Keratinocyte (primary cell): ENCODE measurements around the gene TERB1. TPM values are rescaled to one million over a fixed set of nuclear protein-coding genes. Genes with fewer than 3 reads are reported as not detected.

Experiments
- DNase-seq: peaks from one replicate; pipeline ENCODE4 v3.0.0-alpha.2; 2011; ENCODE audit warnings: low read depth, missing footprints, low spot score
- FAIRE-seq: peaks from 2 replicates; lab custom pipeline; 2011; peaks lifted over from hg19 to GRCh38; lab: Jason Lieb, UNC
- H2AFZ ChIP-seq: 2 replicates; pipeline ENCODE4 v1.6.0; 2012; ENCODE audit warnings: low read length, control low read depth, inconsistent platforms; ENCODE audit not compliant: control insufficient read depth
- H3K27ac ChIP-seq: 2 replicates; pipeline ENCODE4 v1.5.1; 2011; ENCODE audit warnings: low read length; ENCODE audit not compliant: control insufficient read depth, insufficient read depth
- H3K27me3 ChIP-seq: 3 replicates; pipeline ENCODE4 v1.6.0; 2011; ENCODE audit warnings: low read length; ENCODE audit not compliant: control insufficient read depth, insufficient read depth; ENCODE audit errors: extremely low read depth
- H3K36me3 ChIP-seq, 2 experiments: 2 replicates in 1 of 2; 3 replicates in 1 of 2; pipeline ENCODE4 v1.5.1; 2011; ENCODE audit warnings: low read length in 2 of 2, mild to moderate bottlenecking in 1 of 2; ENCODE audit not compliant: control insufficient read depth in 2 of 2, insufficient read depth in 2 of 2; ENCODE audit errors: extremely low read depth in 1 of 2
- H3K4me1 ChIP-seq: 3 replicates; pipeline ENCODE4 v1.5.1; 2011; ENCODE audit warnings: low read length; ENCODE audit not compliant: control insufficient read depth, insufficient read depth; ENCODE audit errors: extremely low read depth
- H3K4me2 ChIP-seq: 3 replicates; pipeline ENCODE4 v1.6.0; 2011; ENCODE audit warnings: low read depth, low read length; ENCODE audit not compliant: control insufficient read depth, insufficient read depth; ENCODE audit errors: extremely low read depth
- H3K4me3 ChIP-seq, 3 experiments: fragments of 200-600 bp in 1 of 3; sonication (generic) in 1 of 3; 2 replicates in 2 of 3; 3 replicates in 1 of 3; pipeline ENCODE4 v1.5.1; 2011 to 2016; ENCODE audit warnings: low read length in 3 of 3, mild to moderate bottlenecking in 3 of 3, control low read depth in 2 of 3, inconsistent platforms in 1 of 3, low read depth in 1 of 3, mixed read lengths in 1 of 3, mixed run types in 1 of 3, moderate library complexity in 1 of 3; ENCODE audit not compliant: control insufficient read depth in 2 of 3, insufficient read depth in 2 of 3; ENCODE audit errors: extremely low read depth in 1 of 3
- H3K79me2 ChIP-seq: 2 replicates; pipeline ENCODE4 v1.6.0; 2012; ENCODE audit warnings: low read length; ENCODE audit not compliant: control insufficient read depth, insufficient read depth
- H3K9ac ChIP-seq: 3 replicates; pipeline ENCODE4 v1.6.0; 2011; ENCODE audit warnings: low read length; ENCODE audit not compliant: control insufficient read depth, insufficient read depth; ENCODE audit errors: extremely low read depth
- H3K9me1 ChIP-seq: 3 replicates; pipeline ENCODE4 v1.6.0; 2011; ENCODE audit warnings: low read length; ENCODE audit not compliant: control insufficient read depth, insufficient read depth; ENCODE audit errors: extremely low read depth
- H3K9me3 ChIP-seq: 2 replicates; pipeline ENCODE4 v1.5.1; 2012; ENCODE audit warnings: low read depth, low read length; ENCODE audit not compliant: control insufficient read depth
- H4K20me1 ChIP-seq: 3 replicates; pipeline ENCODE4 v1.6.0; 2011; ENCODE audit warnings: low read length; ENCODE audit not compliant: control insufficient read depth, insufficient read depth; ENCODE audit errors: extremely low read depth
- CTCF ChIP-seq, 3 experiments: IDR thresholded peaks in 1 of 3; conservative IDR thresholded peaks in 1 of 3; optimal IDR thresholded peaks in 1 of 3; 2 replicates in 2 of 3; 3 replicates in 1 of 3; pipeline versions ENCODE3 to v1.5.1; 2011; ENCODE audit warnings: low read length in 3 of 3, mild to moderate bottlenecking in 3 of 3, moderate library complexity in 2 of 3, control low read depth in 1 of 3, inconsistent platforms in 1 of 3; ENCODE audit not compliant: insufficient read depth in 2 of 3; ENCODE audit errors: extremely low read depth in 1 of 3
- EZH2 ChIP-seq: IDR thresholded peaks from one replicate; pipeline ENCODE4 v1.6.1; 2012; ENCODE audit warnings: inconsistent platforms, mild to moderate bottlenecking, low read length, moderate library complexity
- dilution Hi-C: fragments of 300-500 bp; cut with MboI; formaldehyde crosslinking; loops from one replicate; pipeline ENCODE4 v1.7.0; 2020; ENCODE audit warnings: low sequenced_read_pairs; ENCODE audit not compliant: extremely low pct_ligation_motif_present
- polyA plus RNA-seq, 5 experiments: library from polyadenylated mRNA; depleted of rRNA in 3 of 5; stranded (reverse) in 3 of 5; stranded (forward) in 1 of 5; unstranded in 1 of 5; fragments of >200 nt; gene quantifications; 1 replicate in 1 of 5; 2 replicates in 3 of 5; 3 replicates in 1 of 5; pipeline versions ENCODE4 v1.2.1 to v1.2.3, GENCODE V29; 2011 to 2012; ENCODE audit warnings: missing spikeins in 2 of 5, low read depth in 1 of 5, low replicate concordance in 1 of 5

The TERB1 gene
- polyA plus RNA-seq, 1 donor (not counting 4 experiments of a cell fraction or from before 2014, with no cell fraction given): 0.22 TPM

GRCh38 chr16:66809765-66810164 is 8.4 kb upstream of the TERB1 start:
- no peak overlapping the region for H3K27ac ChIP-seq
- no peaks in the 10 kb centered on the region for H4K20me1 ChIP-seq
- FAIRE-seq (no peak), DNase-seq (no peak)
- no peak overlapping the region for H3K4me3 ChIP-seq
- no peaks in the 10 kb centered on the region for H3K9me1 ChIP-seq
- H3K36me3 ChIP-seq: peaks cover 13 to 25% of the 10 kb centered on the region in 2 experiments
- TF ChIP-seq CTCF (optimal IDR thresholded peaks at IDR 0.05 in 1 of 3, IDR thresholded peaks at IDR 0.05 in 1 of 3, conservative IDR thresholded peaks at IDR 0.05 in 1 of 3; ENCODE audit: extremely low read depth in 1 of 3, insufficient read depth in 2 of 3, low read length in 3 of 3) (no peak), EZH2 (no peak)
- no peak overlapping the region for H3K4me2 ChIP-seq
- H3K9me3 ChIP-seq: no peaks in the 10 kb centered on the region
- H2AFZ ChIP-seq: no peak overlapping the region
- H3K79me2 ChIP-seq: no peaks in the 10 kb centered on the region
- peaks cover 11% of the 10 kb centered on the region for H3K4me1 ChIP-seq
- no peaks in the 10 kb centered on the region for H3K27me3 ChIP-seq
- dilution Hi-C loops: no loop called here
- H3K9ac ChIP-seq: no peak overlapping the region

- no peaks in the 10 kb centered on the region for H3K9me3 ChIP-seq
- H3K4me2 ChIP-seq: no peak overlapping the region
- H3K4me3 ChIP-seq: no peak overlapping the region
- no peak overlapping the region for H3K27ac ChIP-seq
- no peak overlapping the region for H3K9ac ChIP-seq
- no peak for FAIRE-seq
- H4K20me1 ChIP-seq: no peaks in the 10 kb centered on the region
- no peaks in the 10 kb centered on the region for H3K79me2 ChIP-seq
- DNase-seq: no peak
- peaks cover 8 to 18% of the 10 kb centered on the region in 2 experiments for H3K36me3 ChIP-seq
- TF ChIP-seq CTCF (optimal IDR thresholded peaks at IDR 0.05 in 1 of 3, IDR thresholded peaks at IDR 0.05 in 1 of 3, conservative IDR thresholded peaks at IDR 0.05 in 1 of 3; ENCODE audit: extremely low read depth in 1 of 3, insufficient read depth in 2 of 3, low read length in 3 of 3) (no peak), EZH2 (no peak)
- H3K4me1 ChIP-seq: no peaks in the 10 kb centered on the region
- H3K9me1 ChIP-seq: no peaks in the 10 kb centered on the region
- dilution Hi-C loops: no loop called here
- no peaks in the 10 kb centered on the region for H3K27me3 ChIP-seq
- H2AFZ ChIP-seq: no peak overlapping the region
Observed at GRCh38 chr16:66802159-66802558, 775 bp upstream of the TERB1 start.
